Measurements from ENCODE around the gene C4orf50. TPM values are rescaled to one million over a fixed set of nuclear protein-coding genes. Genes with fewer than 3 reads are reported as not detected.

C4orf50 gene
- total RNA-seq, 1 experiment from 2014 or later = 0.17 TPM

DNA sequence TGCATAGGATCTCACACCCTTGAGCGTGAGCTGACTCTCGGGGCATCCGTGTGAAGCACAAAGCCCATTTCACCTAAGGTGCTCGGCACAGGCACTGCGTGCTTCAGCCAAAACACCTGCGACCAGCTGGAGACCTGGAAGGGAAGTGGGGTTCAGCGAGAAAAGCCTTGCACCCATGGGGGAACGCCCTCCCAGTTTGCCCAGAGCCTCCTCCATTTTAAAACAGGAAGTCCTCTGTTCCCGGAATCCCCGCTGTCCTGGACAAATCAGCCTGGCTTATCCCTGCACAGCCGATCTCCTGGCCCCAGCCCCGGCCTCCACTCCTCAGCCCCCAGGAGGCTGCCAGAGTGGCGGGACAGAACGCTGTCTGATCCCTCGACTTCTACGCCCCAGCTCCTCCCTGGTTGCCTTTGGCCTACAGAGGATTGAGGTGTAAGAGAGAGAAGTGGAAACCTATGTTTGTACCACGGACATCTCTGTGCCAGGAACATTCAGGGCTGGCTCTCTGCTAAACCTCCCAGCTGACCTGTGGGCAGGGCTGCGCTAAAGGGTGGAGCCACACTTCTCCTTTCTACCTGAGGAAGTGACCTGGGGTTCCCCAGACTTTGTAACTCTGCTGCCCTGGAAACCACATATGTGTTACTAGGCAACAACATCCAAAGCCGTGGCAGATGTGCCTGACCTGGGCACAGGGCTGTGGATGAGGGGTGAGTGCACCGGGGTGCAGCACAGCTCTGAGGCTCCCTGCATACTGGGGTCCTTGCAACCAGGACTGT lies 3.8 kb upstream of the C4orf50 start:
- Histone ChIP-seq H3K79me2 (ENCODE audit: insufficient read depth, low read length) (no peaks in the 10 kb centered on the region), H3K14ac (ENCODE audit: insufficient read depth, low read length) (no peak overlapping the region), H4K8ac (replicated peaks; ENCODE audit: insufficient read length, low read depth, low read length) (no peak overlapping the region), H3K27ac (ENCODE audit: insufficient read length, low read depth, low read length) (no peak overlapping the region), H3K18ac (ENCODE audit: insufficient read length, low read depth, low read length) (no peak overlapping the region), H3K4ac (ENCODE audit: low read depth, low read length) (no peak overlapping the region), H2BK15ac (ENCODE audit: low read depth, low read length) (no peak overlapping the region), H2BK120ac (ENCODE audit: low read depth, low read length, poor library complexity, severe bottlenecking) (no peak overlapping the region), H2BK20ac (ENCODE audit: low read depth, low read length, poor library complexity, severe bottlenecking) (no peak overlapping the region), H3K4me1 (ENCODE audit: insufficient read depth, low read length) (no peaks in the 10 kb centered on the region), H4K20me1 (ENCODE audit: control insufficient read depth, insufficient read depth, insufficient read length) (no peaks in the 10 kb centered on the region), H4K5ac (ENCODE audit: insufficient read length, low read depth, low read length) (no peak overlapping the region), H3K4me2 (ENCODE audit: insufficient read depth, insufficient read length, low read length) (no peak overlapping the region), H3K27me3 (ENCODE audit: insufficient read depth, low read length) (no peaks in the 10 kb centered on the region), H3T11ph (ENCODE audit: low read length) (no peak overlapping the region), H3K23me2 (ENCODE audit: insufficient read length, low read depth, low read length, poor library complexity, severe bottlenecking) (no peaks in the 10 kb centered on the region), H4K91ac (ENCODE audit: insufficient read length, low read depth, low read length) (no peak overlapping the region), H2AK5ac (ENCODE audit: insufficient read length, low read length) (no peak overlapping the region), H2BK5ac (ENCODE audit: insufficient read length, low read length) (no peak overlapping the region), H3K23ac (ENCODE audit: insufficient read length, low read depth, low read length) (no peak overlapping the region), H3K56ac (ENCODE audit: insufficient read length, low read depth, low read length) (no peak overlapping the region), H3K9me3 (ENCODE audit: control insufficient read depth, low read depth, low read length) (no peaks in the 10 kb centered on the region), H2AFZ (ENCODE audit: low read length) (no peak overlapping the region), H3K9ac (ENCODE audit: extremely low read depth, insufficient read length, low read length) (no peak overlapping the region), H2BK12ac (ENCODE audit: insufficient read length, low read depth, low read length) (no peak overlapping the region), H3K79me1 (ENCODE audit: insufficient read depth, low read depth, low read length, poor library complexity, severe bottlenecking) (no peaks in the 10 kb centered on the region)
- no peak for DNase-seq
- H3K27ac Mint-ChIP-seq = no peak overlapping the region
- no peak for TF ChIP-seq CTCF (conservative IDR thresholded peaks at IDR 0.05)
- H3K4me1 Mint-ChIP-seq = peaks cover 23 to 26% of the 10 kb centered on the region in 2 experiments
- no peaks in the 10 kb centered on the region for H3K36me3 Mint-ChIP-seq (ENCODE audit: insufficient read depth in 1 of 3, low read depth in 3 of 3)
- peaks cover 5% of the 10 kb centered on the region for H3K27me3 Mint-ChIP-seq (ENCODE audit: low read depth)
- no peaks in the 10 kb centered on the region; a peak in 1 of 5 replicates for H3K9me3 Mint-ChIP-seq
- WGBS (ENCODE audit: extremely low coverage, insufficient read length, low lambda C conversion rate) = no CpG with 5 or more reads among the region's 20 CpGs
- H3K4me3 Mint-ChIP-seq = no peak overlapping the region

All from H9 (cell line).